AG09309 (cell line): ENCODE results near the gene SRRM1.

Experiments used
- DNase-seq: peaks from one replicate; pipeline ENCODE4 v3.0.0-alpha.2; 2010; ENCODE audit warnings: low read depth
- H3K4me3 ChIP-seq: 2 replicates; pipeline ENCODE4 v1.5.1; 2011; ENCODE audit warnings: mild to moderate bottlenecking, low read depth, low read length, moderate library complexity; ENCODE audit not compliant: control insufficient read depth
- CTCF ChIP-seq: IDR thresholded peaks from 2 replicates; pipeline ENCODE4 v1.5.1; 2011; ENCODE audit warnings: mild to moderate bottlenecking, low read depth, low read length, inconsistent platforms; ENCODE audit not compliant: insufficient read depth, control insufficient read depth; ENCODE audit errors: missing control alignments

SRRM1 gene

GRCh38 chr1:24708938-24709337 lies 65.8 kb downstream of the SRRM1 start:
- no peak overlapping the region for H3K4me3 ChIP-seq
- no peak for TF ChIP-seq CTCF
- no peak for DNase-seq

- no peak for DNase-seq
- H3K4me3 ChIP-seq: no peak overlapping the region
- TF ChIP-seq CTCF: no peak
Measured at GRCh38 chr1:24709791-24710441, 66.8 kb downstream of the SRRM1 start.

GRCh38 chr1:24711329-24711728 lies 68.2 kb downstream of the SRRM1 start:
- no peak overlapping the region for H3K4me3 ChIP-seq
- DNase-seq: no peak
- TF ChIP-seq CTCF: no peak

GRCh38 chr1:24713176-24713575 lies 70.1 kb downstream of the SRRM1 start:
- no peak overlapping the region for H3K4me3 ChIP-seq
- no peak for DNase-seq
- TF ChIP-seq CTCF: no peak

- TF ChIP-seq CTCF: no peak
- DNase-seq: no peak
- H3K4me3 ChIP-seq: no peak overlapping the region
Measured at GRCh38 chr1:24713736-24714135, 70.6 kb downstream of the SRRM1 start.

- H3K4me3 ChIP-seq: no peak overlapping the region
- no peak for TF ChIP-seq CTCF
- DNase-seq: no peak
Measured at GRCh38 chr1:24714859-24715520, 71.9 kb downstream of the SRRM1 start.
